GM19023 (cell line): Measurements from ENCODE around the gene CAPN1.
"Not testable (repeated sequence)": the region's sequence is repeated elsewhere in the genome, so short reads cannot be mapped to it uniquely, and the experiment has no call there.

Experiments used
- ATAC-seq: cut with Tn5 transposase; IDR thresholded peaks from one replicate; pipeline ENCODE4 v1.9.1; 2021; ENCODE audit warnings: mild to moderate bottlenecking, moderate library complexity; ENCODE audit not compliant: unreplicated experiment

Gene CAPN1

DNA sequence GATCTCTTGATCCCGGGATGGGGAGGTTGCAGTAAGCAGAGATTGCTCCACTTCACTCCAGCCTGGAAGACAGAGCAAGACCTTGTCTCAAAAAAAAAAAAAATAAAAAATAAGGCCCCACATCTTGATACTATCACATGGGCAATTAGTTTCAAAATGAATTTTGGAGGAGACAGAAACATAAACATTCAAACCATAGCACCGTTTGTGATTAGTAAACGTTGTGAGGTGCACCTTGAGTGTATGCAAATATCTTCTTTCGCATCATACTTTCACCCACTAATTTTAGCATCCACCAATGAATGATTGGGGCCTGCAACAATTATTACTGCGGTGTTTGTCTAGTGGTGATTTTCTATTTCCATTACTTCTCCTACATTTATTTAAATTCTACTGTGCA, 22.7 kb upstream of the CAPN1 start:
- no peak for ATAC-seq

DNA sequence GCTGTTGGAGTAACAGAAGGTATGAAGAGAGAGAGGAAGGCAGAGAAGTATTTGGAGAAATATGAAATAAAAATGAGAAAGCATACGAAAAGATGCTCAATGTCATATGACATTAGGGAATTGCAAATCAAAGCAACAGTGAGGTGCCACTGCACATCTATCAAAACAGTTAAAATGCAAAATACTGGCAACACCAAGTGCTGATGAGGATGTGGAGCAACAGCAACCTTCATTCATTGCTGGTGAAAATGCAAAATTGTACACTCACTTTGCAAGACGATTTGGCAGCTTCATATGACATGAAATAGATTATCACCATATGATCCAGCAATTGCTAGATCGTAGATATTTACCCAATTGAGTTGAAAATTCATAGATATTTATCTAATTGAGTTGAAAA, 21.1 kb upstream of the CAPN1 start:
- ATAC-seq = no peak

DNA sequence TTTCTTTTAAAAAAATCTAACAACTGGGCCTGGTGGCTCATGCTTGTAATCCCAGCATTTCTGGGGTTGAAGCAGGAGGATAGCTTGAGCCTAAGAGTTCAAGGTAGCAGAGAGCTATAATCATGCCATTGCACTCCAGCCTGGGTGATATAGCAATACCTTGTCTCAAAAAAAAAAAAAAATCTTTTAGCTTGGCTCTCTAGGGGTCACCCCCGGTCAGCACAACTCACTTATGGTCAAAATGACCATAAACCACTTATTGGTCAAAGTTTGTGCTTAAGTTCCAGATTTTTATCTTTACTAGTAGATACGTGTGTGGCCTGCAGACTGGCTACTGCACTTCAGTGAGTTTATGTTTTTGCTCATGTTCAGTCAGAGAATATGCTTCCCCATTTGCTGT, 18.0 kb upstream of the CAPN1 start:
- ATAC-seq = no peak

DNA sequence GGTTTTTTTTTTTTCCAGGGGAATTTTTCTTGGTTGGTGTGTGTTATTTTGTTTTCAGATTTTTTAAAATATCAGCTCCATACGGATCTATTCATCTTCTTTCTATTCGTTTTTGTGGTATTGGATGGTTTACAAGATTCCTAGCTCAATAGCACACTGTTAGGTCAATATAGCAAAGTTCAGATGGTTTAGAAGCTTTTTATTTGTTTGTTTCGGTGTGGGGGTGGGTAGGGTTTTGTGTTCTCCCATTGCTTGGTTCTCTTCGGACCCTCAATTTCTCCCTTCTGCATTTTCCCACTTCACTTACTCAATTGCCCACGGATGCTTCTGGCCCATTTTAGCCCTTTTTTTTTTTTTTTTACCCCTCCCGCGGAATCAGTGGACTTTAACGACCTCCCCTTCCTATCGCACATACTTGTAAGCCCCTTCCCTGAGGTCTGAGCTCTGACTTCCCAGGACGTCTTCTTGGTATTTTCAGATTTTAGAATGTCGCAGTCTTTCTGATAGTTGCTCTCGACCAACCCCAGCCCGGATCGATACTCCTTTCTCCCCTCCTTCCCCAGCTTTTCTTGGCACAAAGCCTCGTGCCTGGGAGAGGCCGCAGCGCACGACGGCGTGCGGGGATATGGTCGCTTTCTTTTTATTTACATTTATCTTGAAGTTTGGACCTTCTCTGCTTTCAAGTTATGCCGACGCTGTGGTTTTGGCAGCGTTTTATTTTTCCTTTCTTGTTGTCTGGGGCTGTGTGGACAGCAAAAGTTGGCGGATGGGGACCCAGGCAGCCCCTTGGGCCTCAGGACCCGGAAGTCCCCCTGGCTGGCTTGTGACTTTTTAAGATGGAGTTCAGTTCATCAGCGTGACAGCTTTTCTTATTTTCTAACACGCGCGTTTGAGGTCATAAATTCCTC, 16.1 kb upstream of the CAPN1 start:
- no peak for ATAC-seq

GRCh38 chr11:65166893-65167292, 14.8 kb upstream of the CAPN1 start:
- no peak for ATAC-seq

- ATAC-seq = no peak
Measured at GRCh38 chr11:65167656-65168055, 14.1 kb upstream of the CAPN1 start.

DNA sequence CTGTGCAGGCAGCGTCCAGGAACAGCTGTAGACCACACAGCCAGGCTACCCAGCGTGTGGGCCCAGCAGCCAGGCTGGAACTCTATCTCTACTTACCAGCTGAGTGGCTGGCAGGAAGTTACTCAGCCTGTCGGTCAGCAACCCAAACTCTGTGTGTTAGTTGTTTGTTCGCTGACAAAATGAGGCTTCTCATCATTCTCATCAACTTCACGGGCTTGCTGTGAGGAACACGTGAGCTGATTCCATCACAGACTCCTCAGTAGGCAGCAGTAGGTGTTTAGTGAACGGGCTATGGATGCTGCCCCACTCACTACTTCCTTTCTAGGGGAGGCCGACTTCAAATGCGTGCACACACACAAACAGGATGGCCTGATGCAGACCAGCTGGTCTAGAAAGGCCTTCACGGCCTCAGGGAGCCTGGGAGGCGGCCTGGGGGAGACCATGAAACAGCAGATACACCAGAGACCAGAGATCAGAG, 12.5 kb upstream of the CAPN1 start:
- no peak for ATAC-seq

DNA sequence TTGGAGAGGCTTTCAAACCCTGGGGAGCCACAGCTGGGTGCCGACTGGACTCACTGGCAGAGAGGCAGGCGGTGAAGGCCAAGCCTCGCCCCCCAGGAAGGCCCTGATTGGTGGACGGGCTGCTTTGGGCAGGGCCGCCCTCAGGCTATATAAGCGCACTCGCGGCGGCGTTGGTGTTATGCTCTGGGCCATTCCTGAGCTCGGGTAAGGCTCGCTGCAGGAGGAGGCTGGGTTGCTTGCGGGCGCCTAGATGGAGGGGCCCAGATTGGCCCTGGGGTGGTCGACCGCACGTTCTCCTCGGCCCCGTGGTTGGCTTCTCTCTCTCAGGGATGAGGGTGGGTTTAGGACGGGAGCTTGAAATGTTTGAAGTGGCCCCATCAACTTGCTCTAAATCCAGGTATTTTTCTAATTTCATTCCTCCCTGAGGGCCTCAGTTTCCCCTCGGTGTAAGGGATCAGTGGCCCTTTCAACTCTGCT, 11.6 kb upstream of the CAPN1 start, which contains the start of gene SPDYC:
Gene SPDYC, plus strand, starts transcription at position 176 of the 477 bp plus-strand sequence. CDS start 1,125 bp downstream, outside the sequence.
- no peak for ATAC-seq

DNA sequence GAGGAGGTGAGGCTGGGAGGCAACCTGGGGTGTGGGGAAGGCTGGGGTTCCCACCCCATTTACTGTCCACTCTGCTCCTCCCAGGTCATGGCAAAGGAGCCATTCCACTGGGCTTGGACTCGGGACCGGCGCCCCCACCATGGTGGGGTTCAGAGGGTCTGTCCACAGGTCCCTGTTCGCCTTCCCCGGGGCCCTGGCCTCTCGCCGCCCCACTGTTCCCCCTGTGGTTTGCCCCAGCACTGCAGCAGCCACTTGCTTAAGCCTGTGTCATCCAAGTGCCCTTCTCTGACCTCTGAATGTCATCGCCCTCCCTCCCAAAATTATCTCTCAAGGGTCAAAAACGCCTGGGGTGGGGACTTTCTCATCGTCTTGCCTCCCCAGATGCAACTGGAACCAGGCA, 9.1 kb upstream of the CAPN1 start:
- no peak for ATAC-seq

DNA sequence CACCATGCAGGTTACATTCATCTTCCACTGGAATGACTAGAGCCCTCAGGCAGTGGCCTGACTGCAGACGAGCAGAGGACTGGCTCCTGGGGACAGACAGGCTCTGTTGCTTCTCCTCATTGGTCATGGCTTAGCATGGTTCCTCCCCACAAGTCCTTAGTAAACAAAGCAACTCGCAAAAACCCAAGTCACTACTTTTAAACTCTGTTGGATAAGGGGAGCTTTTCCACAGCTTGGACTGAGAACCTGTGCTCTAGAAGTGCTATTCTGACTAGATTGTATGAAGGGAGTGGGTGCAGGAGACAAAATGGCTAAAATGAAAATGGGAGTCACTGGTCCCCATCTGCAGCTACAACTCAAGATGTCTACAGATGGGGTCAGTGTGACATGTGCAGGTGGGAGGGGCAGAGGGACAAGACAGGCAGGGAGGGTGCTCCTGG, 7.1 kb upstream of the CAPN1 start:
- ATAC-seq = not testable (repeated sequence)

DNA sequence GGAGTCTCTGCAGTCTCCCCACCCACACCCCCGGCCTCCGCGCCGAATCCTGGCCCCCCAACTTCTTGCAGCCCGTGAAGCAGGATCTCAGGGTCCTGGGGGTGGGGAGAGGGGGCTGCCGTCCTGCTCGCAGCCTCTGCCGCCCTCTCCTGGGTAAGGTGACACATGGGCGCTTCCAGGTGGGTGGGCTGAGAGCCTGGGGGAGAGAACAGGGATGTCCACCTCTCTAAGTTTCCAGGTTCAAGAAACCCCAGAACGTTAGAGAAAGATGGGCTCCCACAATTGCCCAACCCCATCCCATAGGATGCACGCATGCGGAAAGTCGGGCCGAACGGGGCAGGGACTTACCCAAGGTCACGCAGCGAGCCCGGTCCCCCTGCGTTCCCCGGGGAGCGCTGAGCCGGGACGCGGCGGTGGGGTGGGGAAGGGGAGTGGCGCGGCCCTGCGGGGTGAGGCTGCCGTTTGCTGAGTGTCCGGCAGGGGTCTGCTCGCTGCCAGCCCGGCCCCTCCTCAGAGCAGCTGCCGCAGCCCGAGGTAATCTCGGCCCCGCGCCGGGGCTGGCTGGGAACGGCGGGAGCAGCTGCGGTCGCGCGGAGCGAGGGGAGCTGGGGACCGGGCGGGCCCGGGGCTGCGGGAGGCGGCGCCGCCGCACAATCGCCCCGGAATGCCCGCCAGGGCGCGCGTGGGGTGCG, 705 bp upstream of the CAPN1 start:
- ATAC-seq = peak; percentile 60

GRCh38 chr11:65182258-65183170, 786 bp downstream of the CAPN1 start:
- ATAC-seq = no peak

GRCh38 chr11:65183201-65183891, 1.6 kb downstream of the CAPN1 start:
- no peak for ATAC-seq

GRCh38 chr11:65184146-65184545, 2.4 kb downstream of the CAPN1 start:
- no peak for ATAC-seq

DNA sequence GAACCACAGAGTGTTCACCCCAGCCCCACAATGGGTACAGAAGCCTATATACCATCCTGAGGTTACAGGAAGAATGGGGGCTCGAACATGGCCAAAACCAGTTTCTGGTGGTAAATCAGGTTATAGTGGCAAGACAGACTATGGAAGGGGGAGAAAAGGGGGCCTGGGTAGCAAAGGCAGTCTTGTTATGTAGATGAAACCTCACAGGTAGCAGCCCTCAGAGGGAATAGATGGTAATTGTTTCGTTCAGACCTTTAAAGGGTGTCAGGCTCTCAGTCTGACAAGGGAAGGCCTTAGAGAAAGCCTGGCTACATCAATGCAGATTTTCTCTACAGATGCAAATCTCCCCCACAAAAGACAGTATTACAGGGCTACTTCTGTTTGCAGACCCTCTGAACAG, 3.4 kb downstream of the CAPN1 start:
- ATAC-seq = no peak

- ATAC-seq = no peak
Measured at GRCh38 chr11:65185869-65186341, 4.2 kb downstream of the CAPN1 start.

DNA sequence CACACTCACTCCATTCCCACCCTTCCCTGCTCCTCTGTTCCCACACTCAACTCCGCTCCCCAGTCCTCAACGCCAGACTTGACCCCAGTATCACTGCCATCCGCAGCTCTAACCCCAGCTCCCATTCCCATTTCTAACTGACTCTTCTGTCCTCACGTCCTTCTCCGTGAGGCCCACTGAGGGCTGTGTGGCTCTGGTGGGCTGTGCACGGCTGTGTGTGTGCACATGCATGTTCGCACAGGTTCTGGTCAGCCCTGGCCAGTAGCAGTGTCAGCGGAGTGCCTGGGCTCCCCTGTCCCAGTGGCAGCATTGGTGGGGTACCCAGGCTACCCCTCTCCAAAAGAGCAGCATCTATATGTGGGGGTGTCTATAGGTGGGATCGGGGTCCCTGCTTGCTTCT, 5.0 kb downstream of the CAPN1 start:
- ATAC-seq = no peak

- no peak for ATAC-seq
Measured at GRCh38 chr11:65187146-65187675, 5.5 kb downstream of the CAPN1 start.

DNA sequence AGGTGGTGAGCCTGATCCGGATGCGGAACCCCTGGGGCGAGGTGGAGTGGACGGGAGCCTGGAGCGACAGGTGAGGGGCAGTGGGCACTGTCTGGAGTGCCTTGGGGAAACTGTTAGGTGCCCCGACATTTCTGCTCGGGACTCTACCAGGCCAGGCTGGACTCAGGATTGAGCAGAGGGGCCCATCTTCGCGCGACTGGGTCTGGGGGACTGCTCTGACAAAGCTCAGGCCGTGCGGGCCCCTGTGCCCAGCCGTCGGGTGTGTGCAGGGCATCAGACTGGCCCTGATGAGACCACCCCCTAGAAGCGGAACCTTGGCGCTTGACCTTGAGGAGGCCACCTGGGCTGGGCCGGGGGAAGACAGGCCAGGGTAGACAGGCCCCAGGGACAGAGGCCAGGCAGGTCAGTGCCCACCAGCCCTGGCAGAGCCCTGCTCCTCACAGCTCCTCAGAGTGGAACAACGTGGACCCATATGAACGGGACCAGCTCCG, 6.3 kb downstream of the CAPN1 start:
- no peak for ATAC-seq

GRCh38 chr11:65188486-65188885, 6.8 kb downstream of the CAPN1 start:
- no peak for ATAC-seq
